Adrenal gland (tissue), 12 donors: ENCODE results near the gene SLC12A9. TPM values are rescaled to one million over a fixed set of nuclear protein-coding genes. Genes with fewer than 3 reads are reported as not detected.

Source experiments
- DNase-seq, 7 donors: peaks; one replicate each; pipeline ENCODE4 v3.0.0-alpha.2; 2019 to 2020
- H3K27ac ChIP-seq, 5 donors: fragments of 200-600 bp; sonication (generic) in 4 of 5; 1 replicate in 3 of 5; 2 replicates in 2 of 5; pipeline versions ENCODE4 v1.5.1 to v1.8.0; 2016 to 2020; ENCODE audit warnings: mild to moderate bottlenecking in 1 of 5
- H3K27me3 ChIP-seq: fragments of 200-600 bp; 2 replicates; pipeline ENCODE4 v1.8.0; 2021
- H3K36me3 ChIP-seq, 2 donors: fragments of 200-600 bp; replicated peaks in 1 of 2; 1 replicate in 1 of 2; 2 replicates in 1 of 2; pipeline versions ENCODE4 v1.5.1 to v1.8.0; 2018 to 2022
- H3K4me1 ChIP-seq, 2 donors: fragments of 200-600 bp; replicated peaks in 1 of 2; 1 replicate in 1 of 2; 2 replicates in 1 of 2; pipeline versions ENCODE4 v1.5.1 to v1.8.0; 2018 to 2021
- H3K4me3 ChIP-seq, 4 donors: fragments of 200-600 bp; sonication (generic) in 3 of 4; one replicate each; pipeline ENCODE4 v1.5.1; 2016 to 2018
- H3K9me3 ChIP-seq, 3 donors: fragments of 200-600 bp; sonication (generic) in 1 of 3; replicated peaks in 1 of 3; 1 replicate in 2 of 3; 2 replicates in 1 of 3; pipeline versions ENCODE4 v1.5.1 to v1.8.0; 2016 to 2021
- POLR2A ChIP-seq, 2 donors: fragments of 450-650 bp; IDR thresholded peaks; one replicate each; pipeline ENCODE4 v1.6.1; 2017; ENCODE audit warnings: antibody characterized with exemption in 2 of 2, mild to moderate bottlenecking in 2 of 2, moderate library complexity in 1 of 2
- WGBS, 4 donors: extraction: QIAGEN DNeasy Blood & Tissue Kit in 2 of 4; methylation state at CpG; one replicate each; pipeline versions ENCODE4 v1.1.5 to v1.1.7; 2013 to 2017; 5-methylcytosine and 5-hydroxymethylcytosine counted together
- intact Hi-C, 2 donors: fragments of 100-400 bp; cut with DNase I; formaldehyde crosslinking; loops; one replicate each; pipeline versions ENCODE4 v1.14.1 to v1.15.0; 2022 to 2023
- polyA plus RNA-seq, 3 donors: library from polyadenylated mRNA; stranded (reverse); fragments of 200-250 nt in 2 of 3; fragments of 350-450 nt in 1 of 3; fragmentation: Illumina TruSeq in 1 of 3; extraction: RNeasy Lipid Tissue Mini Kit (QIAGEN cat#74804) in 1 of 3; gene quantifications; one replicate each; pipeline ENCODE4 v1.2.3, GENCODE V29; 2013 to 2014
- total RNA-seq, 9 donors: library from RNA; depleted of rRNA in 4 of 9; stranded (reverse); fragments of >200 nt in 4 of 9; fragments of 120-200 nt in 1 of 9; fragmentation: NEBNext Ultra II Directional in 1 of 9; extraction: Animal tissue kit (Norgen Biotek cat#: 25700) in 1 of 9; gene quantifications; one replicate each; pipeline versions ENCODE4 v1.1.0 to v1.2.4, GENCODE V29; 2013 to 2023
- TF ChIP-seq, protein P1 (sequence below), 6 experiments: fragments of 450-650 bp in 4 of 6; fragments of 200-600 bp in 2 of 6; sonication (generic) in 1 of 6; IDR thresholded peaks; 1 replicate in 5 of 6; 2 replicates in 1 of 6; pipeline versions ENCODE4 v1.5.1 to v1.8.0; 2016 to 2021; ENCODE audit warnings: antibody characterized with exemption in 6 of 6, mild to moderate bottlenecking in 2 of 6, moderate library complexity in 1 of 6
- donor health status: healthy with polysubstance abuse.
- donor health status: Bipolar disorder and iron deficiency.
- donor health status: DM: yes; HTN: yes; CAD: no.
- donor health status: DM: no; HTN: no; CAD: no.
- donor health status: DM: no; HTN: no; CAD: no.
- donor health status: DM: yes; HTN: yes; CAD: no.

The SLC12A9 gene
- total and polyA plus RNA-seq, 12 donors: 6.1 to 60.3 (median 20.2) TPM

DNA sequence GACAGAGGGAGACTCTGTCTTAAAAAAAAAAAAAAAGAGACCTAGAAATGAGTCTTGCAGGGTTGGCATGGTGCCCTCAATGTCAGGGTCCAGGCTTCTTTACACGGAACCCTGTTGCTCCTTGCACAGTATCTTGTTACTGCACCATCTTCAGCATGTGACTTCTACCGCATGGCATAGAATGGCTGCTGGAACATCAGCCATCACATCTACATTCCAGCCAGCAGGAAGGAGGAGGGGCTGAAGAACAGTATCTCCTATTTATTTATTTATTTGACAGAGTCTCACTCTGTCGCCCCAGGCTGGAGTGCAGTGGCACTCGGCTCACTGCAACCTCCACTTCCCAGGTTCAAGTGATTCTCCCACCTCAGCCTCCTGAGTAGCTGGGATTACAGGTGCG, 46.9 kb downstream of the SLC12A9 start:
- H3K36me3 ChIP-seq: no peaks in the 10 kb centered on the region
- no peak overlapping the region for H3K27ac ChIP-seq
- peaks cover 37% of the 10 kb centered on the region for H3K27me3 ChIP-seq
- 69 to 93% (median 92%) methylated on average over 5 of the region's 5 CpGs for WGBS, 4 donors
- intact Hi-C loops: loop anchor here (5.0 to 10.0 kb wide), 3 partner anchors 163 to 385 kb away; partner anchors contain the start of gene VGF (in 1 of the 2)
- H3K4me1 ChIP-seq: peaks cover 8 to 15% of the 10 kb centered on the region in 2 donors
- no peak for DNase-seq
- TF ChIP-seq, protein P1, sequence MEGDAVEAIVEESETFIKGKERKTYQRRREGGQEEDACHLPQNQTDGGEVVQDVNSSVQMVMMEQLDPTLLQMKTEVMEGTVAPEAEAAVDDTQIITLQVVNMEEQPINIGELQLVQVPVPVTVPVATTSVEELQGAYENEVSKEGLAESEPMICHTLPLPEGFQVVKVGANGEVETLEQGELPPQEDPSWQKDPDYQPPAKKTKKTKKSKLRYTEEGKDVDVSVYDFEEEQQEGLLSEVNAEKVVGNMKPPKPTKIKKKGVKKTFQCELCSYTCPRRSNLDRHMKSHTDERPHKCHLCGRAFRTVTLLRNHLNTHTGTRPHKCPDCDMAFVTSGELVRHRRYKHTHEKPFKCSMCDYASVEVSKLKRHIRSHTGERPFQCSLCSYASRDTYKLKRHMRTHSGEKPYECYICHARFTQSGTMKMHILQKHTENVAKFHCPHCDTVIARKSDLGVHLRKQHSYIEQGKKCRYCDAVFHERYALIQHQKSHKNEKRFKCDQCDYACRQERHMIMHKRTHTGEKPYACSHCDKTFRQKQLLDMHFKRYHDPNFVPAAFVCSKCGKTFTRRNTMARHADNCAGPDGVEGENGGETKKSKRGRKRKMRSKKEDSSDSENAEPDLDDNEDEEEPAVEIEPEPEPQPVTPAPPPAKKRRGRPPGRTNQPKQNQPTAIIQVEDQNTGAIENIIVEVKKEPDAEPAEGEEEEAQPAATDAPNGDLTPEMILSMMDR (IDR thresholded peaks at IDR 0.05): no peak
- no peaks in the 10 kb centered on the region for H3K9me3 ChIP-seq
- no peak overlapping the region for H3K4me3 ChIP-seq

DNA sequence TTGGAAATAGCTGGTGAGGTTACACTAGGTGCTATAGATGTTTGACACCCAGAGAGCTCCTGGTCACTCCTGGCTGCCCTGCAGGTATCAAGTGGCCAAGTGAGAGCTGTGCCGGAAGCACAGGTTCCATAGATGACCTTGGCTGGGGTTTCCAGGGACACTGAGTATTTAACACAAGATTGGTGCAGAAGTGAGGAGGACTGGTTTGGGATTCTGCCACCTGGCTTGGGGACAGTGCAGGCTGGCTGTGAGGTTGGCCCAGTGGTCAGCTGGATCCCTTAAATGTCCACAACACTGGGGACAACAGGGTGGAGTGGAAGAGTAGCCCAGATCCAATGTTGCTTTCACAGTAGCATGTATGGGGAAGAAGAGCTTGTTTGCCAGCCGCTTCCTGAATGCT, 48.5 kb downstream of the SLC12A9 start:
- Histone ChIP-seq H3K36me3 (no peaks in the 10 kb centered on the region), H3K4me3 (no peak overlapping the region), H3K9me3 (no peaks in the 10 kb centered on the region), H3K27me3 (peaks cover 27% of the 10 kb centered on the region), H3K27ac (no peak overlapping the region), H3K4me1 (peaks cover 0 to 3% of the 10 kb centered on the region in 2 donors)
- TF ChIP-seq, protein P1 (IDR thresholded peaks at IDR 0.05): no peak
- no peak for TF ChIP-seq POLR2A (IDR thresholded peaks at IDR 0.05)
- no peak for DNase-seq
- WGBS, 4 donors: 60 to 93% (median 66%) methylated on average over 1 to 2 of the region's 2 CpGs
- intact Hi-C loops: no loop called here

DNA sequence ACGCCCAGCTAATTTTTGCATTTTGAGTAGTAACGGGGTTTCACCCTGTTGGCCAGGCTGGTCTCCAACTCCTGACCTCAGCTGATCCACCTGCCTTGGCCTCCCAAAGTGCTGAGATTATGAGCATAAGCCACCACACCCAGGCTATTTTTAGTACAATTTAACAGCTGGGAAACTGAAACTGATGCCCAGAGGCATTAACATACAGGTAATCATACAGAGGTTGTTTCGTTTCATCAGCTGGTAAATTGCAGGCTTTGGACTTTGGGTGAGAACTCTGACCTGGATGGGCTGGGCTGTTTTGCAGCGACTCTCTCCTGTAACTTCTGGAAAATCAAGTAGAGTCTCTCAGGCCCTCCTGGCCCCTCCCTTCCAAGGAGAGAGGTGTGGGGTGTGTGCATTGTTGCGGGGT, 49.4 kb downstream of the SLC12A9 start:
- TF ChIP-seq, protein P1 (IDR thresholded peaks at IDR 0.05): no peak
- TF ChIP-seq POLR2A (IDR thresholded peaks at IDR 0.05): no peak
- Histone ChIP-seq H3K36me3 (no peaks in the 10 kb centered on the region), H3K27me3 (peaks cover 19% of the 10 kb centered on the region), H3K27ac (no peak overlapping the region), H3K9me3 (no peaks in the 10 kb centered on the region), H3K4me3 (no peak overlapping the region), H3K4me1 (no peaks in the 10 kb centered on the region)
- DNase-seq: no peak
- WGBS, 4 donors: 72 to 82% (median 80%) methylated on average over 5 of the region's 5 CpGs
- intact Hi-C loops: no loop called here

GRCh38 chr7:100902638-100903037, 50.1 kb downstream of the SLC12A9 start:
- 70 to 100% (median 81%) methylated on average over 1 to 7 of the region's 7 CpGs for WGBS, 4 donors
- Histone ChIP-seq H3K9me3 (no peaks in the 10 kb centered on the region), H3K4me3 (no peak overlapping the region), H3K27ac (no peak overlapping the region), H3K36me3 (no peaks in the 10 kb centered on the region), H3K27me3 (peaks cover 15% of the 10 kb centered on the region), H3K4me1 (no peaks in the 10 kb centered on the region)
- DNase-seq: no peak
- intact Hi-C loops: no loop called here
- TF ChIP-seq, protein P1 (IDR thresholded peaks at IDR 0.05): no peak
- TF ChIP-seq POLR2A (IDR thresholded peaks at IDR 0.05): no peak
